HepG2 (cell line): ENCODE results near the gene CEACAM16. TPM values are rescaled to one million over a fixed set of nuclear protein-coding genes. Genes with fewer than 3 reads are reported as not detected.

ENCODE experiments used
- CBFB ChIP-seq: sonication (generic); formaldehyde crosslinking; IDR thresholded peaks from 2 replicates; pipeline ENCODE4 v1.4.0; 2020; ENCODE audit warnings: missing genetic modification reagents
- FOXJ3 ChIP-seq: sonication (generic); formaldehyde crosslinking; IDR thresholded peaks from 2 replicates; pipeline ENCODE4 v1.4.0; 2020; ENCODE audit warnings: missing genetic modification reagents, mild to moderate bottlenecking, borderline replicate concordance
- FOXK1 ChIP-seq: sonication (generic); formaldehyde crosslinking; IDR thresholded peaks from 2 replicates; pipeline ENCODE4 v1.4.0; 2020; ENCODE audit warnings: low read depth, missing genetic modification reagents, borderline replicate concordance
- HNRNPL ChIP-seq: fragments of 200-400 bp; formaldehyde crosslinking; IDR thresholded peaks from 2 replicates; pipeline ENCODE4 v1.6.1; 2017; ENCODE audit warnings: mild to moderate bottlenecking, low read depth, low read length
- NCOA2 ChIP-seq: sonication (generic); formaldehyde crosslinking; IDR thresholded peaks from 2 replicates; pipeline ENCODE4 v1.8.0; 2022; ENCODE audit warnings: inconsistent platforms
- SP5 ChIP-seq: IDR thresholded peaks from 2 replicates; pipeline ENCODE4 v1.6.1; 2016; ENCODE audit warnings: low read depth, borderline replicate concordance
- ZBTB20 ChIP-seq: sonication (generic); formaldehyde crosslinking; IDR thresholded peaks from 2 replicates; pipeline ENCODE4 v1.8.1; 2023; ENCODE audit warnings: missing genetic modification reagents, low read depth, mild to moderate bottlenecking, borderline replicate concordance
- ZBTB21 ChIP-seq: sonication (generic); formaldehyde crosslinking; IDR thresholded peaks from 2 replicates; pipeline ENCODE4 v1.4.0; 2020; ENCODE audit warnings: missing genetic modification reagents
- ZNF12 ChIP-seq: sonication (generic); formaldehyde crosslinking; IDR thresholded peaks from 2 replicates; pipeline ENCODE4 v1.5.0; 2020; ENCODE audit warnings: missing genetic modification reagents
- ZNF556 ChIP-seq: sonication (generic); formaldehyde crosslinking; IDR thresholded peaks from 2 replicates; pipeline ENCODE4 v1.4.0; 2020; ENCODE audit warnings: mild to moderate bottlenecking, missing genetic modification reagents, borderline replicate concordance
- ZNF652 ChIP-seq: IDR thresholded peaks from 2 replicates; pipeline ENCODE4 v1.6.1; 2016; ENCODE audit warnings: low read depth, borderline replicate concordance
- polyA plus RNA-seq, 8 experiments: library from polyadenylated mRNA; depleted of rRNA in 3 of 8; stranded (reverse) in 7 of 8; unstranded in 1 of 8; fragments of >200 nt; fragmentation: Illumina TruSeq in 4 of 8; extraction: Trizol in 4 of 8; gene quantifications; 2 replicates each; pipeline versions ENCODE4 v1.2.1 to v1.2.3, GENCODE V29; 2011 to 2016; ENCODE audit warnings: low read depth in 4 of 8, missing spikeins in 1 of 8, mixed read lengths in 1 of 8; ENCODE audit not compliant: insufficient read depth in 1 of 8
- total RNA-seq, 5 experiments: library from RNA; depleted of rRNA; stranded (reverse); fragments of >200 nt; fragmentation: Illumina TruSeq; extraction: Trizol; gene quantifications; 2 replicates each; pipeline ENCODE4 v1.2.3, GENCODE V29; 2016; ENCODE audit warnings: low read depth in 1 of 5
- TF ChIP-seq, protein P1 (sequence below): sonication (generic); formaldehyde crosslinking; IDR thresholded peaks from 2 replicates; pipeline ENCODE4 v1.5.1; 2020; ENCODE audit warnings: mild to moderate bottlenecking, missing genetic modification reagents
- TF ChIP-seq, protein P2 (sequence below): sonication (generic); formaldehyde crosslinking; IDR thresholded peaks from 2 replicates; pipeline ENCODE4 v1.4.0; 2020; ENCODE audit warnings: missing genetic modification reagents
- TF ChIP-seq, protein P3 (sequence below): sonication (generic); formaldehyde crosslinking; conservative IDR thresholded peaks from 2 replicates; pipeline ENCODE4 v1.4.0; 2020; ENCODE audit warnings: missing genetic modification reagents
- TF ChIP-seq, protein P4 (sequence below): sonication (generic); formaldehyde crosslinking; IDR thresholded peaks from 2 replicates; pipeline ENCODE4 v1.4.0; 2020; ENCODE audit warnings: missing genetic modification reagents

Gene CEACAM16
- total and polyA plus RNA-seq, 2 of the 13 experiments (the other 11 are each of a cell fraction or from before 2014, with no cell fraction given), result not detected

DNA sequence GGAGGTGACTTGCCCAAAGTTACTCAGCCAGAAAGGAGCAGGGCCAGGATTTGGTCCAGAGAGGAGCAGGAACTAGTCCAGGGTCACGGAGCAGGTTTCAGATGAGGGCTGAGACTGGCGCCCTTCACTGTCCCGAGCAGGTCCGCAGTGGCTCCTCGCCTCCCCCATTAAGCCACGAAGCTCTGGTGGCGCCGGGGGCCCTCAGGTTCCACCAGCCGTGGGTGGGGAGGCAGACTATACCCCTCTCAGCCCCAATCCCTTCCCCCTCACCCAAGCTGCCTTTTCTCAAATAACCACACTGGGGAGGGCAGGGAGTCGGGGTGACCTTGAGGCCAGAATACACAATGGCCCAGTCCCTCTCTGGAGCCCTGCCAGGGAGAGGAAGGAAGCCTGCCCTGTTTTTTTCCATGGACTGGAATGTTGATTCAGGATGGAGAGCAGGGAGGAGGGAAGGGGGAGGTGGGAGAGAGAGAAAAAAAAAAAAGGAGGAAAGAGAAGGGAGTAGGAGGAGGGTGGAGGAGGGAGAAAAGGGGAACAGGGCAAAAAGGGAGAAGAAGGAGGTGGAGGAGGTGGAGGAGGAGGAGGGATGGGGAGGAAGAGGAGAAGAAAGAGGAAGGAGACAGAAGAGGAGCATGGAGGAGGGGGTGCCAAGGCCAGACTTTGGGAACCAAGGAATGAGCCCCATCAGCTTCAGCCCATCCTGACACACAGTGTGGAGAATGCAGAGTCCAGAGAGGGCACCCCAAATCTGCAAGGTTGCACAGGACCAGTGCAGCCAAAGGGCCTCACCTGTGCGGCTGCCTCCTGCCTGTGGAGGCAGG is 19.7 kb downstream of the CEACAM16 start (continued):
- TF ChIP-seq NCOA2 (CRISPR knock-in tag) (peak; percentile 84), HNRNPL (0 out of 2 replicates have a peak, but pooled peaks have one; percentile 48), ZNF556 (CRISPR knock-in tag) (peak; percentile 69; the same call in 1 of the 2 replicates), SP5 (CRISPR knock-in tag) (peak; percentile 72), CBFB (peak; percentile 55; the same call in 1 of the 2 replicates), ZBTB20 (CRISPR knock-in tag) (peak; percentile 63; the same call in 1 of the 2 replicates), ZNF652 (no peak), FOXJ3 (CRISPR knock-in tag) (peak; percentile 21; the same call in 1 of the 2 replicates), ZNF12 (CRISPR knock-in tag) (no peak; the same call in 1 of the 2 replicates), ZBTB21 (no peak), FOXK1 (CRISPR knock-in tag) (peak; percentile 43; the same call in 1 of the 2 replicates)
- TF ChIP-seq, protein P1, sequence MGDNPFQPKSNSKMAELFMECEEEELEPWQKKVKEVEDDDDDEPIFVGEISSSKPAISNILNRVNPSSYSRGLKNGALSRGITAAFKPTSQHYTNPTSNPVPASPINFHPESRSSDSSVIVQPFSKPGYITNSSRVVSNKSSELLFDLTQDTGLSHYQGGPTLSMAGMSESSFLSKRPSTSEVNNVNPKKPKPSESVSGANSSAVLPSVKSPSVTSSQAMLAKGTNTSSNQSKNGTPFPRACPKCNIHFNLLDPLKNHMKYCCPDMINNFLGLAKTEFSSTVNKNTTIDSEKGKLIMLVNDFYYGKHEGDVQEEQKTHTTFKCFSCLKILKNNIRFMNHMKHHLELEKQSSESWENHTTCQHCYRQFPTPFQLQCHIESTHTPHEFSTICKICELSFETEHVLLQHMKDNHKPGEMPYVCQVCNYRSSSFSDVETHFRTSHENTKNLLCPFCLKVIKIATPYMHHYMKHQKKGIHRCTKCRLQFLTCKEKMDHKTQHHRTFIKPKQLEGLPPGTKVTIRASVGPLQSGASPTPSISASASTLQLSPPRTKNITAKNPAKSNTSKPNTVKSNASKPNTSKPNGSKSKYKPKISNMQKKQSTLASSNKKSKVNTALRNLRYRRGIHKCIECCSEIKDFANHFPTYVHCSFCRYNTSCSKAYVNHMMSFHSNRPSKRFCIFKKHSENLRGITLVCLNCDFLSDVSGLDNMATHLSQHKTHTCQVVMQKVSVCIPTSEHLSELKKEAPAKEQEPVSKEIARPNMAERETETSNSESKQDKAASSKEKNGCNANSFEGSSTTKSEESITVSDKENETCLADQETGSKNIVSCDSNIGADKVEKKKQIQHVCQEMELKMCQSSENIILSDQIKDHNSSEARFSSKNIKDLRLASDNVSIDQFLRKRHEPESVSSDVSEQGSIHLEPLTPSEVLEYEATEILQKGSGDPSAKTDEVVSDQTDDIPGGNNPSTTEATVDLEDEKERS (CRISPR knock-in tag), result peak; percentile 48; the same call in 1 of the 2 replicates
- TF ChIP-seq, protein P2, sequence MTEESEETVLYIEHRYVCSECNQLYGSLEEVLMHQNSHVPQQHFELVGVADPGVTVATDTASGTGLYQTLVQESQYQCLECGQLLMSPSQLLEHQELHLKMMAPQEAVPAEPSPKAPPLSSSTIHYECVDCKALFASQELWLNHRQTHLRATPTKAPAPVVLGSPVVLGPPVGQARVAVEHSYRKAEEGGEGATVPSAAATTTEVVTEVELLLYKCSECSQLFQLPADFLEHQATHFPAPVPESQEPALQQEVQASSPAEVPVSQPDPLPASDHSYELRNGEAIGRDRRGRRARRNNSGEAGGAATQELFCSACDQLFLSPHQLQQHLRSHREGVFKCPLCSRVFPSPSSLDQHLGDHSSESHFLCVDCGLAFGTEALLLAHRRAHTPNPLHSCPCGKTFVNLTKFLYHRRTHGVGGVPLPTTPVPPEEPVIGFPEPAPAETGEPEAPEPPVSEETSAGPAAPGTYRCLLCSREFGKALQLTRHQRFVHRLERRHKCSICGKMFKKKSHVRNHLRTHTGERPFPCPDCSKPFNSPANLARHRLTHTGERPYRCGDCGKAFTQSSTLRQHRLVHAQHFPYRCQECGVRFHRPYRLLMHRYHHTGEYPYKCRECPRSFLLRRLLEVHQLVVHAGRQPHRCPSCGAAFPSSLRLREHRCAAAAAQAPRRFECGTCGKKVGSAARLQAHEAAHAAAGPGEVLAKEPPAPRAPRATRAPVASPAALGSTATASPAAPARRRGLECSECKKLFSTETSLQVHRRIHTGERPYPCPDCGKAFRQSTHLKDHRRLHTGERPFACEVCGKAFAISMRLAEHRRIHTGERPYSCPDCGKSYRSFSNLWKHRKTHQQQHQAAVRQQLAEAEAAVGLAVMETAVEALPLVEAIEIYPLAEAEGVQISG (CRISPR knock-in tag), result peak; percentile 75
- TF ChIP-seq, protein P3, sequence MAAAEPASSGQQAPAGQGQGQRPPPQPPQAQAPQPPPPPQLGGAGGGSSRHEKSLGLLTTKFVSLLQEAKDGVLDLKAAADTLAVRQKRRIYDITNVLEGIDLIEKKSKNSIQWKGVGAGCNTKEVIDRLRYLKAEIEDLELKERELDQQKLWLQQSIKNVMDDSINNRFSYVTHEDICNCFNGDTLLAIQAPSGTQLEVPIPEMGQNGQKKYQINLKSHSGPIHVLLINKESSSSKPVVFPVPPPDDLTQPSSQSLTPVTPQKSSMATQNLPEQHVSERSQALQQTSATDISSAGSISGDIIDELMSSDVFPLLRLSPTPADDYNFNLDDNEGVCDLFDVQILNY (CRISPR knock-in tag), result no peak
- TF ChIP-seq, protein P4, sequence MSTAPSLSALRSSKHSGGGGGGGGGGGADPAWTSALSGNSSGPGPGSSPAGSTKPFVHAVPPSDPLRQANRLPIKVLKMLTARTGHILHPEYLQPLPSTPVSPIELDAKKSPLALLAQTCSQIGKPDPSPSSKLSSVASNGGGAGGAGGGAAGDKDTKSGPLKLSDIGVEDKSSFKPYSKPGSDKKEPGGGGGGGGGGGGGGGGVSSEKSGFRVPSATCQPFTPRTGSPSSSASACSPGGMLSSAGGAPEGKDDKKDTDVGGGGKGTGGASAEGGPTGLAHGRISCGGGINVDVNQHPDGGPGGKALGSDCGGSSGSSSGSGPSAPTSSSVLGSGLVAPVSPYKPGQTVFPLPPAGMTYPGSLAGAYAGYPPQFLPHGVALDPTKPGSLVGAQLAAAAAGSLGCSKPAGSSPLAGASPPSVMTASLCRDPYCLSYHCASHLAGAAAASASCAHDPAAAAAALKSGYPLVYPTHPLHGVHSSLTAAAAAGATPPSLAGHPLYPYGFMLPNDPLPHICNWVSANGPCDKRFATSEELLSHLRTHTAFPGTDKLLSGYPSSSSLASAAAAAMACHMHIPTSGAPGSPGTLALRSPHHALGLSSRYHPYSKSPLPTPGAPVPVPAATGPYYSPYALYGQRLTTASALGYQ (CRISPR knock-in tag), result peak; percentile 80; the same call in 1 of the 2 replicates
